Activated CD4-positive, CD25-positive, alpha-beta regulatory T cell (primary cell): ENCODE results near the gene CAVIN4.

Source experiments
- DNase-seq, 4 experiments: peaks; one replicate each; lab custom pipeline; 2025; lab: John Stamatoyannopoulos, UW

Gene CAVIN4

DNA sequence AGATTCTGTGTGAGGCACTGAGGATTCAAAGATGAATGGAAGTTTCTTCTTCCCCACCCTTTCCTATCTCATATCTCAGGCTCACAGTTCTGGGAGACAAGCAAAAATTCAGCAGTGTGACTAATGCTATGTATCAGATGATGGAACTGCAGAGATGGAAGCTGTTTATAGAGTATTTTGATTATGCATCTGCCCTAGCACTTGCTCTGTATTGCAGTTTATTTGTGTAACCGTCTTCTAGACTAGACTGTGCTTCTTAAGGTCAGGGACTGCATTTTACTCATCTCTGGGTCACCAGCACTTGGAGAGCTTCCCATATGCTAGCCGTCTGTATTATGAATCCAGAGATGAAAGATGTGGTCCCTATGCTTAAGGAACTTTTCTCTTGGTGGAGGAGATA lies 12.6 kb downstream of the CAVIN4 start:
- DNase-seq, result no peak

DNA sequence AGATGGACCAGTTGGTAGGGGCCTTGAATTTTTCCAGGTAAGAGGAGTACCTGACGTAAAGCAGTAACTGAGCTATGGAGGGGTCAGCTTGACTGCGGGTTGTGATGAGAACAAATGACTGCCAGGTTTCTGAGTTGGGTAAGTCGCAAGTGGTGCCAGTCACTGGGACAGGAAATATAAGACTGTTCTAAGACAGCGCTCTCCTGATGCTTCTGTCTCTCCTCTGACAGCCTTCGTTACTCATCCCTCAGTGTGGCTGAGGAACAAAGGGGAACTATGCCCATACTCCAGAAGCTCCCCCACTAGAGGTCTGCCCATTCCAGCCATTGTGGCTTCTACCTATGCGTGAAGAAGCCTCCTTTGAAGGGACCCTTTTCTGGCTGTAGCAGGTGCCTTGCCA lies 13.3 kb downstream of the CAVIN4 start:
- DNase-seq, result no peak

DNA sequence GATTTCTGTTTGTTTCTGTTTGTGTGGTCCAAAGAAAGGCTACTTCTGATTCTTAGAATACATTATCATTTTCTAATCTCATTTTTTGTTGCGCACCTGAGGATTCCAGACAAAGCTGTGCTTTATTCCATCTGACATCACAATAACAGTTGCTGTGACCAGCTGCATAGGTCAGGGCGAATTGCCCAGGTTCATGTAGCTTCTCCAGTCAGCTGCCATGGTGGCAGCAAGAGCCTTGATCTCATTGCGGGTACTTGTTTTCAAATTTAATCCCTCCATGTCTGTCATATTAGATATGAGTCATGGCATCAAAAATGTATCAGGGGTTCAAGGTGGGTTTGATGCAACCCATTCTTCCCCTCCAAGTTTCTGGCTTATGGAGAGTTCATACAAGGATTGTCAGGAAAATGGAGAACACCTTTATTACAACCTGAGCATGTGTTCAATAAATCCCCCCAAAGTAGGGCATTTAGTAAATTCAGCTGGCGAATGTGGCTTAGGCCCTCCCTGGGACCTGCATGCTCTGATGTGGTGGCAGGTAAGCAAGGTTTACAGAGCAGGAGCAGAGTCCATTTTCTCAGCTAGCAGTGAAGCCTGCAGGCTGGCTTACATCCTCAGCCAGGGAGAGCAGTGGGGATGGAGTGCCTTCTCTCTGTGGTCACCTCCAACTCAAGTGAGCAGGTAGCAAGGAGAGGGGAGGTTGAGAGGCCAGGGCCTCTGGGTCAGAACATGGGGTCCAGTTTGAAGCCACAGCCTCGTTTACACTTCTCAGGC lies 13.9 kb downstream of the CAVIN4 start:
- no peak for DNase-seq

DNA sequence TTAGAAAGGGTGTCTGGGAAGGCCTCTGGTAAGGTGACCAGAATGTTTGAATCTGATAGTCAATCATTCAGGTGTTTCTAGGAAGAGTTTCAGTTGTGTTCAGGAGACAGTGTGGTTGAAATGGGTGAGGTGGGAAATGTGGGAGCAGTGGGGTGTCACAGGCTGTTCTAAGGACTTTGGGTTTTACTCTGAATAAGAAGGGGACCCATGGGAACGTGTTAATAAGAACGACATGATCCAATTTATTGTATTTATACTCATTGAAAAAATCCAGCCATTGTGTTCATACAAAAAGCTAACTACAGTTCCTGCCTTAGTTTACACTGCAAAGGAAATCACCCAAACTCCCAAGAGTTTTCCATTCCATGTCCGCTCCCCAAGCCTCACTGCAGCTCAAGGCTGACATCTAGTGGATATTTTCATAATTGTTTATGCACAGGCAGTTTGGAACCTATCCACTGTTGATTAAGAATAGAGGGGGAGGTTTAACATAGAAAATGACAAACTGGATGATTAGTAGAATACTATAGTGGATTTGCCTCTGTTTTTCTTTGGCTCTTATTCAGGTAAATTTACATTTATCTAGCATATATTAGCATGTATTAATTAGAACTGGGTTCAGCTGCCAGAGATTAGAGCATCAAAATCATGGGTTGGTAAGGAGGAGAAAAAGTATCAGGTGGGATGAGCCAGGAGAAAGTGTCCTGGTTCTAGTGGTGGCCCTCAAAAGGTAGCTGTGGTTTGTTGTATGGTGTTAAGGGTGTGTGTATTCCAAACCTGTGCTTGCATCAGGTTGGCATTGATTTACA lies 17.7 kb downstream of the CAVIN4 start:
- no peak for DNase-seq

DNA sequence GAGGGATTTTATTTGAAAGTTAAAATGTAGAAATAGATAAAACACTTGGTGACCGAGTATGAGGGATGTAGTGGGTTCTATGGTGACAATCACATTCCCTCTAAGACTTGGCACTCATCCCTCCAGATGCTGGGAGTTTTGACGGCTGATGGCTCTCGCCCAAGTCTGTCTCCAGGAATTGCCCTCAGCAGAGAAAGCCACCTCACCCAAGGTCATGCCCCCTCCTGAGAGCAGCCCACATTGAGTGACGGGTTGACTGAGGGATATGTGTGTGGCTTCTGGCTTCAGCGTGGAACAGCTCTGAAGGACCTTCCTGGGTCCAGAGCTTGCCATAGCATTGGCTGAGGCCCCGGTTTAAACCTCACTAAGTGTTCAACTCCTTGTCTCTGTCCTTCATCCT lies 19.4 kb downstream of the CAVIN4 start:
- DNase-seq, result no peak

DNA sequence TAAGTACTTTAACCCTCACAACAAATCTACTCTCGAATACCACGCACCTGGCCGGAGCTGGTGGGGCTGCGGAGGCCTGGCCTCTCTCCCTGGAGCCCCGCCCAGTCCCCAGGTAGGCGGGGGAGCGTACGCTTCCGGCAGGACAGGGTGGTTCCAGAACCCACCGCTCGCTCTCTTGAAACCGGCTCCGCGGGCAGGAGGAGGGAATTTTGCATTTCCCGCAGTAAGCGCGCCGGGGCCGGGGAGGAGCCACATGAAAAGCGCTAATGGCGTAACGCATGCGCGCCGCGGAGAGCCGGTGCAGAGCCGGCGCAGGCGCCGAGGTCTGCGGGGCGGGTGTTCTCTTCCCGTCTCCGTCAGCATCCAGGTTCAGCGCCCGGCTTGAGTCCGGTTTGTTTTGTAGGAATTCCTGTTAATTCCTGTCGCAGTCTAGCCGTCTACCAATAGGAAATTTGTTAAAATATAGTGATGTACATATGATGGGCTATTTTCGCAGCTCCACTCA lies 20.8 kb downstream of the CAVIN4 start:
- peak; percentile 35 to 60 (median 52) for DNase-seq

DNA sequence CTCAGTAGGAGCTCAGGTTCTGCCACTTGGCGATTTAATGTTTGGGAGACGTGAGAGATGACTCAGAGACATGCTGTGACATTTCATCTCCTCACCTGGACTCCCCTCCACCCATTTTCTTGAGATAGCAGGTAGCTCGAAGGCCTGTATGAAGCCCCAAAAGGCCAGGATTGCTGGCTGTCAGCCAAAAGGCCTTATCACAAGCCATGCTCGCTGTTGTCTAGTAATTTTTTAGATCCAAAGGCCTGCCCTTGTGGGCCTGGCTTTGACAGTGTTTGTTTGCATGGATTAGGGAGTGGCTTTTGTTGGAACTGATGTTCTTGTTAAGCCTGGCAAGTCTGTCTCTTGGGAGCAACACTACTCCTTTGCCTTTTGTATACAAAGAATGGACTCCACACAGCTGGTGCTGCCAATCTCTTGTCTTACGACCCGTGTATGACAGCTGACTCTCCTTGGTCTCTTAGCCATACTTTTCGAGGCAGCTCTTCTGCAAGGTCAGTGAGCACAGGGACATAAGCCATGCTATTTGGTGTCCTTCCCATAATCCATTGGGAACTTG lies 22.7 kb downstream of the CAVIN4 start:
- no peak for DNase-seq

DNA sequence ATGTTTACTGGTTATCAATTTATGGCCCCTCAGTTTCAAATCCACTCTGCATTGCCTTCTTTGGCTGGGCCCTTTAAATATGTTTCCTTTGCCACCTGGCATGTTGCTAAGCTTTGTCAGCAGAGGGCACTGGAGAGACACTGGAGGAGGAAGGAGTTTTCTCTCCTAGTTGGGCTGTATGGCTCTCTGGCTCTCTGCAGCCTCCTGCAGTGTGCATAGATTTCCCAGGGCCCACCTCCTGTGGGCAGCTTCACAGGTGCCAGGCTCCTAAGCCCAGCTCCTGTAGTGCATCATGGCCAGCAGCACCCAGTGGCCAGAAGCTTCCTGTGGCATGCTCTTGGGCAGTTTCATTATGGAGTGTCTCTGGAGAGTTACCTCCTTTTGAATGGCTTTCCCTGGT lies 23.3 kb downstream of the CAVIN4 start:
- no peak for DNase-seq

DNA sequence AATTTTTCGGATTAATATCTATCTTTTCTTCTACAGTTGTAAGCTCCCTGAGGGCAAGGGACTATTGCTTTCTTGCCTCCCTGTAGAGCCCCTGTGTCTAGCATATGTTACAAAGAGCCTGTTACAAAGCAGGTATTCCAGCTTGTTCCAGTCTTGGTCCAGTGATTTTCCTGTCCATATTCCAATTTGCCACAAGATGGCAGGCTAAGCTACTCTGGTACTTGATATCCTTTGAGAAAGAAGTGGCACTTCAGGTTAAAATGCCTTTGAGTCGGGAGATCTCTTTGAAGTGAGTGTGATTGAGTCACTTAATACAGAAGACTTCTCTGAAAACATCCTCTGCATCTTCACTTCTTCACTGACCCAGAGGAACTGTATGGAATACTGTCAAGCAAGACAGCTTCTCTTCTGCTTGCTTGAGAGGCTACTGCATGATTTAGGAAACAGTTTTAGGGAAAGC lies 24.5 kb downstream of the CAVIN4 start:
- DNase-seq, result no peak

DNA sequence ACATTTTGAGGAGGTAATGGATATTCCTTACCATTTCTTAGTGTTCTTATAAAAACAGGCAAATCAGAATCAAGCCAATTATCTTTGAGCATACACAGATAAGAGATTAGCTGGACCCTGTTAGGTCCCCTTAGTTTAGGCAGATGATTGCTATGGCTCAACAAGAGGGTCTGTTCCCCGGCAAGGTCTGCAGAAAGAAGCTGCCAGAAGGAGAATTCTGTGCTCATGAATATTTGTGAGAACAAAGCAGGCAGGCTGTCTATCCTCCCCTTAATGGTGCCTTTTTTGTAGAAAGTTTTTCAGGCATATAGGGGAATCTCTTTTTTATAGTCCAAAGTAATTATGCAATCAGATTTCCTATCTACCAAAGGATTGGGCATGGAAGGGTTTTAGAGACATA lies 27.5 kb downstream of the CAVIN4 start:
- no peak for DNase-seq

DNA sequence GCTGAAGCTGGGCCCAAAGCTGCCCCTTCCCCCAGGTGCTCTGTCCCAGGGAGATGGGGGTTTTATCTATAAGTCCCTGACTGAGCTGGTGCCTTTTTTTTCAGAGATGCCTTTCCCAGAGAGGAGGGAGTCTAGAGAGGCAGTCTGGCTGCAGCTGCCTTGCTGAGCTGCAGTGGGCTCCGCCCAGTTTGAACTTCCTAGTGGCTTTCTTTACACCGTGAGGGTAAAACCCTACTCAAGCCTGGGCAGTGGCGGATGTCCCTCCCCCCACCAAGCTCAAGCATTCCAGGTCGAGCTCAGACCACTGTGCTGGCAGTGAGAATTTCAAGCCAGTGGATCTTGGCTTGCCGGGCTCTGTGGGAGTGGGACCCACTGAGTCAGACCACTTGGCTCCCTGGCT lies 41.3 kb downstream of the CAVIN4 start:
- no peak for DNase-seq

DNA sequence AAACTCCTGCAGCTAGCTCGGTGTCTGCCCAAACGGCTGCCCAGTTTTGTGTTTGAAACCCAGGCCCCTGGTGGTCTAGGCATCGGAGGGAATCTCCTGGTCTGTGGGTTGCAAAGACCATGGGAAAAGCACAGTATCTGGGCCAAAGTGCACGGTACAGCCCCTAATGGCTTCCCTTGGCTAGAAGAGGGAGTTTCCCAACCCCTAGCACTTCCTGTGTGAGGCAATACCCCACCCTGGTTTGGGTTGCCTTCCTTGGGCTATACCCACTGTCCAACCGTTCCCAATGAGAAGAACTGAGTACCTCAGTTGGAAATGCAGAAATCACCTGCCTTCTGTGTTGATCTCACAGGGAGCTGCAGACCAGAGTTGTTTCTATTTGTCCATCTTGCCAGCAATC lies 41.8 kb downstream of the CAVIN4 start:
- no peak for DNase-seq

DNA sequence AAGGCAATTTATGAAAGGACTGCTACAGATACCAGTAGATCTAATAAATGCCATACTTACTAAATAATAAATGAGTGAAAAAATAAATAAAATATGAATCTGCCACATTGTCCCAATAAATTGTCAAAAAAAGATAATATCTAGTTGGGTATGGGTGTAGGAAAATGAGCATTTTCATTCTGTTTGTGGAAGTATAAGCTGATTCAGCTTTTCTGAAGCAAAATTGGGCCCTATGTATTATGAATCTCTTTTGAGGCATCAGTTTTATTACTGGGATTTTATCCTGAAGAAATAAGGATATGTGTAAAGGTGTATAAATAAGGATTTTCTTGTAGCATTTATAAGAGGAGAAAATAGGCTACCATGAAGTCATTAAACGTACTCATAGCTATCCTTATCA lies 46.1 kb downstream of the CAVIN4 start:
- DNase-seq, result no peak

DNA sequence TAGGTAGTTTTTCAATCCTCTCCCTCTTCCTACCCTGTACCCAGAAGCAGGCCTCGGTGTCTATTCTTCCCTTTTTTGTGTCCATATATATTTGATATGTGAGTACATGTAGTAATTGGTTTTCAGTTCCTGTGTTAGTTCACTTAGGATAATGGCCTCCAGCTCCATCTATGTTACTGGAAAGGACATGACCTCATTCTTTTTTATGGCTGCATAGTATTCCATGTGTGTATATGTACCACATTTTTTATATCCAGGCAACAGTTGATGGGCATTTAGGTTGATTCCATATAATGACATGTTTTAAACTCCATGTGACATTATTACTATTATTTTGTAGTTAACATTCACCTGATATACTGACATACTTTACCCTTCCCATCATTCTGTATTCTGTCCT lies 49.1 kb downstream of the CAVIN4 start:
- DNase-seq, result no peak

DNA sequence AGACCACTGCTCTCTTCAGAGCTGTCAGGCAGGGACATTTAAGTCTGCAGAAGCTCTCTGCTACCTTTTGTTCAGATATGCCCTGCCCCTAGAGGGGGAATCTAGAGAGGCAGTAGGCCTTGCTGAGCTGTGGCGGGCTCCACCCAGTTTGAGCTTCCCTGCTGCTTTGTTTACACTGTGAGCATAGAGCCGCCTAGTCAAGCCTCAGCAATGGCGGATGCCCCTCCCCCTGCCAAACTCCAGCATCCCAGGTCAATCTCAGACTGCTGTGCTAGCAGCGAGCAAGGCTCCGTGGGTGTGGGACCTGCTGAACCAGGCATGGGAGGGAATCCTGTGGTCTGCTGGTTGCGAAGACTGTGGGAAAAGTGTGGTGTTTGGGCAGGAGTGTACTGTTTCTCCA lies 59.9 kb downstream of the CAVIN4 start:
- DNase-seq, result no peak
